Activated CD4-positive, alpha-beta T cell treated with anti-CD3 and anti-CD28 coated beads, Interleukin-2, amount 10 ng/mL, durations not matched to agents 7 days and 5 days (primary cell): ENCODE results near the gene SLC12A8. TPM values are rescaled to one million over a fixed set of nuclear protein-coding genes. Genes with fewer than 3 reads are reported as not detected.

Source experiments
- CTCF ChIA-PET: fragments of 350-600 bp; sonication (Branson Sonifier 250); formaldehyde crosslinking; loops from one replicate; lab custom pipeline; 2021; ENCODE audit warnings: antibody characterized with exemption; lab: Charles Lee
- POLR2A ChIA-PET: fragments of 350-600 bp; sonication (Branson Sonifier 250); formaldehyde crosslinking; loops from one replicate; lab custom pipeline; 2021; ENCODE audit warnings: antibody characterized with exemption; lab: Charles Lee
- DNase-seq: peaks from one replicate; pipeline ENCODE4 v3.0.0-alpha.2; 2020
- H3K27ac Mint-ChIP-seq: one replicate; pipeline ENCODE4 v1.8.0; 2021; ENCODE audit warnings: mild to moderate bottlenecking, moderate library complexity, mixed read lengths
- H3K27me3 Mint-ChIP-seq: one replicate; pipeline ENCODE4 v1.8.0; 2021; ENCODE audit warnings: mixed read lengths
- H3K36me3 Mint-ChIP-seq: one replicate; pipeline ENCODE4 v1.8.0; 2021; ENCODE audit warnings: low read depth, mixed read lengths
- H3K4me1 Mint-ChIP-seq: one replicate; pipeline ENCODE4 v1.8.0; 2021; ENCODE audit warnings: mixed read lengths
- H3K4me3 Mint-ChIP-seq: one replicate; pipeline ENCODE4 v1.8.0; 2021; ENCODE audit warnings: mild to moderate bottlenecking, moderate library complexity, mixed read lengths
- H3K9me3 Mint-ChIP-seq: one replicate; pipeline ENCODE4 v1.8.0; 2021; ENCODE audit warnings: mixed read lengths
- total RNA-seq, 2 experiments: library from RNA; stranded (reverse); gene quantifications; one replicate each; pipeline ENCODE4 v1.2.3, GENCODE V29; 2021

SLC12A8 gene
- total RNA-seq, 2 experiments from 2014 or later: 0.10 to 0.37 TPM

GRCh38 chr3:125118600-125118999 is 93.9 kb downstream of the SLC12A8 start:
- Mint-ChIP-seq H3K27ac (no peak overlapping the region), H3K9me3 (no peaks in the 10 kb centered on the region), H3K4me3 (no peak overlapping the region), H3K4me1 (peaks cover 36% of the 10 kb centered on the region), H3K36me3 (peaks cover 1% of the 10 kb centered on the region), H3K27me3 (peaks cover 10% of the 10 kb centered on the region)
- DNase-seq: no peak
- ChIA-PET CTCF (interaction anchor here (1.8 kb wide), 1 partner anchor 11 kb away, joined by 4 read pairs; no protein-coding TSS in a partner anchor), POLR2A (no interaction called here)

- Mint-ChIP-seq H3K9me3 (no peaks in the 10 kb centered on the region), H3K36me3 (peaks cover 1% of the 10 kb centered on the region), H3K4me3 (no peak overlapping the region), H3K27me3 (peaks cover 12% of the 10 kb centered on the region), H3K4me1 (peaks cover 36% of the 10 kb centered on the region), H3K27ac (no peak overlapping the region)
- ChIA-PET CTCF (interaction anchor here (1.8 kb wide), 1 partner anchor 12 kb away, joined by 4 read pairs; no protein-coding TSS in a partner anchor), POLR2A (no interaction called here)
- DNase-seq: no peak
Measured at GRCh38 chr3:125117631-125118191, 94.8 kb downstream of the SLC12A8 start.

GRCh38 chr3:125116311-125117080 is 96.1 kb downstream of the SLC12A8 start:
- Mint-ChIP-seq H3K27ac (no peak overlapping the region), H3K9me3 (no peaks in the 10 kb centered on the region), H3K36me3 (no peaks in the 10 kb centered on the region), H3K27me3 (peaks cover 18% of the 10 kb centered on the region), H3K4me3 (no peak overlapping the region), H3K4me1 (peaks cover 28% of the 10 kb centered on the region)
- ChIA-PET CTCF (interaction anchor here (0.6 to 1.4 kb wide), 2 partner anchors 22 to 302 kb away, joined by 3 read pairs; no protein-coding TSS in a partner anchor), POLR2A (no interaction called here)
- no peak for DNase-seq

- no peak overlapping the region for H3K4me3 Mint-ChIP-seq
- CTCF ChIA-PET: interaction anchor here (0.6 to 1.4 kb wide), 2 partner anchors 23 to 303 kb away, joined by 3 read pairs; no protein-coding TSS in a partner anchor
- H3K36me3 Mint-ChIP-seq: no peaks in the 10 kb centered on the region
- peaks cover 25% of the 10 kb centered on the region for H3K4me1 Mint-ChIP-seq
- POLR2A ChIA-PET: interaction anchor here (0.8 kb wide), 1 partner anchor 9 kb away, joined by 3 read pairs; no protein-coding TSS in a partner anchor
- DNase-seq: no peak
- H3K9me3 Mint-ChIP-seq: no peaks in the 10 kb centered on the region
- peaks cover 21% of the 10 kb centered on the region for H3K27me3 Mint-ChIP-seq
- no peak overlapping the region for H3K27ac Mint-ChIP-seq
Measured at GRCh38 chr3:125115640-125116039, 96.9 kb downstream of the SLC12A8 start.

GRCh38 chr3:125112981-125113380 is 99.6 kb downstream of the SLC12A8 start:
- ChIA-PET POLR2A (no interaction called here), CTCF (no interaction called here)
- H3K27ac Mint-ChIP-seq: no peak overlapping the region

GRCh38 chr3:125110876-125111480 is 101.6 kb downstream of the SLC12A8 start:
- ChIA-PET POLR2A (no interaction called here), CTCF (interaction anchor here (0.8 to 1.0 kb wide), 2 partner anchors 58 to 359 kb away, joined by 3 to 4 read pairs; no protein-coding TSS in a partner anchor)
- Mint-ChIP-seq H3K36me3 (peaks cover 2% of the 10 kb centered on the region), H3K27me3 (peaks cover 26% of the 10 kb centered on the region), H3K4me1 (peaks cover 29% of the 10 kb centered on the region), H3K4me3 (no peak overlapping the region), H3K9me3 (no peaks in the 10 kb centered on the region), H3K27ac (no peak overlapping the region)
- no peak for DNase-seq

More at GRCh38 chr3:125112981-125113380, 99.6 kb downstream of the SLC12A8 start:
- Mint-ChIP-seq H3K4me3 (no peak overlapping the region), H3K36me3 (peaks cover 2% of the 10 kb centered on the region), H3K4me1 (peaks cover 33% of the 10 kb centered on the region), H3K9me3 (no peaks in the 10 kb centered on the region), H3K27me3 (peaks cover 23% of the 10 kb centered on the region)
- no peak for DNase-seq

GRCh38 chr3:125110016-125110875 is 102.3 kb downstream of the SLC12A8 start:
- H3K4me3 Mint-ChIP-seq: no peak overlapping the region
- no peak for DNase-seq
- peaks cover 23% of the 10 kb centered on the region for H3K4me1 Mint-ChIP-seq
- H3K9me3 Mint-ChIP-seq: peaks cover 2% of the 10 kb centered on the region
- peaks cover 32% of the 10 kb centered on the region for H3K27me3 Mint-ChIP-seq
- CTCF ChIA-PET: interaction anchor here (0.6 to 1.3 kb wide), 4 partner anchors 18 to 58 kb away, joined by 3 read pairs; no protein-coding TSS in a partner anchor
- H3K27ac Mint-ChIP-seq: no peak overlapping the region
- peaks cover 2% of the 10 kb centered on the region for H3K36me3 Mint-ChIP-seq
- POLR2A ChIA-PET: no interaction called here

GRCh38 chr3:125109536-125109925 is 103.0 kb downstream of the SLC12A8 start:
- H3K36me3 Mint-ChIP-seq: peaks cover 4% of the 10 kb centered on the region
- no peak overlapping the region for H3K4me3 Mint-ChIP-seq
- no peak for DNase-seq
- POLR2A ChIA-PET: no interaction called here
- CTCF ChIA-PET: interaction anchor here (0.6 to 1.3 kb wide), 4 partner anchors 17 to 57 kb away, joined by 3 read pairs; no protein-coding TSS in a partner anchor
- H3K4me1 Mint-ChIP-seq: peaks cover 24% of the 10 kb centered on the region
- peaks cover 35% of the 10 kb centered on the region for H3K27me3 Mint-ChIP-seq
- no peak overlapping the region for H3K27ac Mint-ChIP-seq
- H3K9me3 Mint-ChIP-seq: peaks cover 4% of the 10 kb centered on the region

- Mint-ChIP-seq H3K27ac (no peak overlapping the region), H3K27me3 (peaks cover 35% of the 10 kb centered on the region), H3K4me3 (no peak overlapping the region), H3K9me3 (peaks cover 4% of the 10 kb centered on the region), H3K36me3 (peaks cover 4% of the 10 kb centered on the region), H3K4me1 (peaks cover 24% of the 10 kb centered on the region)
- DNase-seq: no peak
- ChIA-PET POLR2A (interaction anchor here (1.2 kb wide), 1 partner anchor 12 kb away, joined by 7 read pairs; no protein-coding TSS in a partner anchor), CTCF (interaction anchor here (1.0 to 1.3 kb wide), 3 partner anchors 17 to 41 kb away, joined by 3 read pairs; no protein-coding TSS in a partner anchor)
Measured at GRCh38 chr3:125108833-125109535, 103.6 kb downstream of the SLC12A8 start.

GRCh38 chr3:125107861-125108567 is 104.5 kb downstream of the SLC12A8 start:
- ChIA-PET POLR2A (interaction anchor here (1.2 kb wide), 1 partner anchor 13 kb away, joined by 7 read pairs; no protein-coding TSS in a partner anchor), CTCF (interaction anchor here (1.3 to 1.4 kb wide), 2 partner anchors 25 to 42 kb away, joined by 3 to 4 read pairs; no protein-coding TSS in a partner anchor)
- H3K4me1 Mint-ChIP-seq: peaks cover 24% of the 10 kb centered on the region

GRCh38 chr3:125107363-125107762 is 105.2 kb downstream of the SLC12A8 start:
- POLR2A ChIA-PET: interaction anchor here (0.7 to 1.2 kb wide), 2 partner anchors 8 to 13 kb away, joined by 3 to 7 read pairs; no protein-coding TSS in a partner anchor
- H3K4me3 Mint-ChIP-seq: no peak overlapping the region
- DNase-seq: no peak
- peaks cover 4% of the 10 kb centered on the region for H3K36me3 Mint-ChIP-seq
- CTCF ChIA-PET: interaction anchor here (1.3 to 1.4 kb wide), 2 partner anchors 26 to 43 kb away, joined by 3 to 4 read pairs; no protein-coding TSS in a partner anchor
- H3K27me3 Mint-ChIP-seq: peaks cover 38% of the 10 kb centered on the region
- H3K27ac Mint-ChIP-seq: no peak overlapping the region
- H3K9me3 Mint-ChIP-seq: peaks cover 4% of the 10 kb centered on the region
- peaks cover 24% of the 10 kb centered on the region for H3K4me1 Mint-ChIP-seq

More at GRCh38 chr3:125107861-125108567, 104.5 kb downstream of the SLC12A8 start:
- Mint-ChIP-seq H3K9me3 (peaks cover 4% of the 10 kb centered on the region), H3K36me3 (peaks cover 4% of the 10 kb centered on the region), H3K4me3 (no peak overlapping the region), H3K27me3 (peaks cover 36% of the 10 kb centered on the region), H3K27ac (no peak overlapping the region)
- DNase-seq: no peak
